ENCODE results near the gene C2orf49. TPM values are rescaled to one million over a fixed set of nuclear protein-coding genes. Genes with fewer than 3 reads are reported as not detected.

The C2orf49 gene
- total and polyA plus RNA-seq, 2 of the 8 experiments (the other 6 are each of a cell fraction or from before 2014, with no cell fraction given): 5.6 to 19.9 TPM

- TF ChIP-seq CHD7 (IDR thresholded peaks at IDR 0.05; ENCODE audit: insufficient replicate concordance, low read length): no peak
- TF ChIP-seq SIRT6 (IDR thresholded peaks at IDR 0.05; ENCODE audit: low read length): no peak
- no peak for TF ChIP-seq EP300 (IDR thresholded peaks at IDR 0.05; ENCODE audit: borderline replicate concordance in 1 of 2, low read depth in 2 of 2, low read length in 2 of 2)
- no peak for TF ChIP-seq POLR2AphosphoS5 (IDR thresholded peaks at IDR 0.05; ENCODE audit: low read depth, low read length)
- TF ChIP-seq SAP30 (IDR thresholded peaks at IDR 0.05; ENCODE audit: insufficient read depth, insufficient replicate concordance, low read length): no peak
- no peak for TF ChIP-seq EZH2 (IDR thresholded peaks at IDR 0.05; ENCODE audit: low read depth, low read length, severe bottlenecking)
- TF ChIP-seq, protein P1, sequence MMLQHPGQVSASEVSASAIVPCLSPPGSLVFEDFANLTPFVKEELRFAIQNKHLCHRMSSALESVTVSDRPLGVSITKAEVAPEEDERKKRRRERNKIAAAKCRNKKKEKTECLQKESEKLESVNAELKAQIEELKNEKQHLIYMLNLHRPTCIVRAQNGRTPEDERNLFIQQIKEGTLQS (IDR thresholded peaks at IDR 0.05; ENCODE audit: insufficient read depth, low read depth, low read length): no peak
- TF ChIP-seq TBP (IDR thresholded peaks at IDR 0.05; ENCODE audit: low read depth, low read length): no peak
- TF ChIP-seq BACH1 (IDR thresholded peaks at IDR 0.05; ENCODE audit: low read length): no peak
These were observed 46.3 kb downstream of the C2orf49 start (continued) for GRCh38 chr2:105383432-105384166.

Measured in H1 (cell line).